OCI-LY7 (cell line): Measurements from ENCODE around the gene DTX3L.

Experiments used
- CTCF ChIP-seq: fragments of 200-600 bp; sonication (generic); conservative IDR thresholded peaks from 2 replicates; pipeline ENCODE4 v1.5.1; 2014; ENCODE audit warnings: mild to moderate bottlenecking, antibody characterized with exemption, low read length, moderate library complexity, mixed read lengths
- EZH2phosphoT487 ChIP-seq: fragments of 200-600 bp; sonication (generic); IDR thresholded peaks from 2 replicates; pipeline ENCODE4 v1.6.1; 2018; ENCODE audit warnings: low read depth, borderline replicate concordance, mild to moderate bottlenecking, mixed run types, antibody characterized with exemption, low read length, moderate library complexity, mixed read lengths

- TF ChIP-seq CTCF, result no peak
- no peak for TF ChIP-seq EZH2phosphoT487
Measured at GRCh38 chr3:122615303-122615702, 51.2 kb downstream of the DTX3L start.
